Activated CD8-positive, alpha-beta memory T cell treated with anti-CD3 and anti-CD28 coated beads, Interleukin-2, amount 10 ng/mL, durations not matched to agents 7 days and 5 days (primary cell): ENCODE measurements around the gene ADGRF5. TPM values are rescaled to one million over a fixed set of nuclear protein-coding genes. Genes with fewer than 3 reads are reported as not detected.

Source experiments
- ATAC-seq: fragments of 150-1000 bp; cut with Tn5 transposase; one replicate; pipeline ENCODE4 v1.10.0; 2021; ENCODE audit warnings: moderate library complexity
- CTCF ChIA-PET: fragments of 350-600 bp; sonication (Branson Sonifier 250); formaldehyde crosslinking; loops from one replicate; lab custom pipeline; 2021; ENCODE audit warnings: antibody characterized with exemption; lab: Charles Lee
- DNase-seq: peaks from one replicate; pipeline ENCODE4 v3.0.0-alpha.2; 2020
- H3K27ac Mint-ChIP-seq: one replicate; pipeline ENCODE4 v1.8.0; 2021; ENCODE audit warnings: mild to moderate bottlenecking, mixed read lengths
- H3K27me3 Mint-ChIP-seq: one replicate; pipeline ENCODE4 v1.8.0; 2021; ENCODE audit warnings: mixed read lengths
- H3K36me3 Mint-ChIP-seq: one replicate; pipeline ENCODE4 v1.8.0; 2021; ENCODE audit warnings: mild to moderate bottlenecking, mixed read lengths
- H3K4me1 Mint-ChIP-seq: one replicate; pipeline ENCODE4 v1.8.0; 2021; ENCODE audit warnings: mixed read lengths
- H3K4me3 Mint-ChIP-seq: one replicate; pipeline ENCODE4 v1.8.0; 2021; ENCODE audit warnings: mild to moderate bottlenecking, moderate library complexity, mixed read lengths
- H3K9me3 Mint-ChIP-seq: one replicate; pipeline ENCODE4 v1.8.0; 2022; ENCODE audit warnings: low read depth, mixed read lengths
- total RNA-seq, 2 experiments: library from RNA; stranded (reverse); gene quantifications; one replicate each; pipeline ENCODE4 v1.2.3, GENCODE V29; 2021

The ADGRF5 gene
- total RNA-seq, 2 experiments from 2014 or later, result not detected

GRCh38 chr6:46949632-46950280 lies 28.0 kb upstream of the ADGRF5 start:
- no peaks in the 10 kb centered on the region for H3K4me1 Mint-ChIP-seq
- CTCF ChIA-PET, result no interaction called here
- no peak overlapping the region for H3K4me3 Mint-ChIP-seq
- ATAC-seq (no peak), DNase-seq (no peak)
- H3K27ac Mint-ChIP-seq, result no peak overlapping the region
- H3K27me3 Mint-ChIP-seq, result peaks cover 5% of the 10 kb centered on the region
- no peaks in the 10 kb centered on the region for H3K9me3 Mint-ChIP-seq
- H3K36me3 Mint-ChIP-seq, result no peaks in the 10 kb centered on the region

DNA sequence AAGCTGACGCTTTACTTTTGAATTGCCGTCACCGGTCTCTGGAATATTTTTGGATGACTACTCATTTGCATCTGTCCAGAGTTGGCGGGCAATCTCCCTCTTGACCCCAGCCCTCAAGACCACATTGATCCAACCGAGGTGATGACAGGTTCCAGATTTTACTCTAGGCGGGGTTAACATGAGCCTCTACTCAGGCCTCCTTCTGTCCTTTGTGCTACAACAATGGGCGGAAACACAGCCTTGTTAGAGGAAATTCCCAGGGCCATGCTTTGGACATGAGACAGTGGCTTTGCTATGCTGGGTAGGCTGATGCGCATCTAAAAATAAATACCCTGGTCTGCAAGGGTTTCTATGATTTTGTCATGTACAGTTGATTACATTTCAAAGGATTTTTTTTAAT lies 27.0 kb upstream of the ADGRF5 start:
- Mint-ChIP-seq H3K4me1 (no peaks in the 10 kb centered on the region), H3K4me3 (no peak overlapping the region), H3K27ac (no peak overlapping the region)

DNA sequence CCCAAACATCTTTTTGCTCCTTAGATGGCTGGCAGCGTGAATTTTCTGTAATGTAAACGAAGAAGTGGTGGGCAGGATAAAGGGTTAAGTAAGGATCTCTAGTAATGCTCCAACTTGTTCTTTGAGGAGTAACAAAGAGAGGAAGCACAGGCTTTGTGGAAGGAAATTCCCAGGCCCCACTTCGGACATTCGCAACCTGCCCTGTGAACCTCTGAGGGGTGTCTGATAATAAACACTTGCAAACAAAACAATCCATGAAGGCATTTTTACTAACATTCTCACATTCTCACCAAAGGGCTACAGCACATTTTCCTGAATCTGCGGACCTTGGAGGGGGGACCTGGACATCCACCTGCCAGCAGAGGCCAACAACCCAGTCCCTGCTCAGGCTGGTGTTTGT lies 25.8 kb upstream of the ADGRF5 start:
- Mint-ChIP-seq H3K36me3 (no peaks in the 10 kb centered on the region), H3K4me3 (no peak overlapping the region), H3K27ac (no peak overlapping the region), H3K9me3 (no peaks in the 10 kb centered on the region), H3K4me1 (no peaks in the 10 kb centered on the region), H3K27me3 (peaks cover 3% of the 10 kb centered on the region)
- CTCF ChIA-PET, result no interaction called here
- ATAC-seq (no peak), DNase-seq (no peak)

More for the DNA sequence above, 27.0 kb upstream of the ADGRF5 start:
- ATAC-seq (no peak), DNase-seq (no peak)
- Mint-ChIP-seq H3K27me3 (peaks cover 5% of the 10 kb centered on the region), H3K9me3 (no peaks in the 10 kb centered on the region), H3K36me3 (no peaks in the 10 kb centered on the region)
- CTCF ChIA-PET, result no interaction called here

GRCh38 chr6:46940433-46941226 lies 18.9 kb upstream of the ADGRF5 start:
- Mint-ChIP-seq H3K36me3 (no peaks in the 10 kb centered on the region), H3K9me3 (no peaks in the 10 kb centered on the region), H3K27ac (no peak overlapping the region), H3K4me1 (no peaks in the 10 kb centered on the region), H3K4me3 (no peak overlapping the region), H3K27me3 (peaks cover 3% of the 10 kb centered on the region)
- no peak for DNase-seq
- no peak for ATAC-seq
- CTCF ChIA-PET, result no interaction called here

DNA sequence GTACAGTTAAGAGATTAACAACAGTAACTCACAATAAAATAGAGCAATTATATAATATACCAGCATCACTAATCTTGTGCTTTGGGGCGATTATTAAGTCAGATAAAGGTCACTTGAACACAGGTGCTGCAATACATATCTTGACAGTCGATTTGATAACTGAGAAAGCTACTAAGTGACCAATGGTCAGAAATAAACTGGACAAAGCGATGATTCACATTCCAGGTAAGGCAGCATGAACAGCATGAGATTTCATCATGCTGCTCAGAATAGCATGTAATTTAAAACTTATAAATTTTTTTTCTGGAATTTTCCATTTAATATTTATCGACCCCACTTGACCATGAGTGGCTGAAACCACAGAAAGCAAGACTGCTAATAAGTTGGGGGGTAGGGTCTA lies 15.9 kb upstream of the ADGRF5 start:
- no peaks in the 10 kb centered on the region for H3K36me3 Mint-ChIP-seq
- H3K4me1 Mint-ChIP-seq, result no peaks in the 10 kb centered on the region
- H3K27ac Mint-ChIP-seq, result no peak overlapping the region
- H3K4me3 Mint-ChIP-seq, result no peak overlapping the region
- H3K27me3 Mint-ChIP-seq, result no peaks in the 10 kb centered on the region
- CTCF ChIA-PET, result no interaction called here
- H3K9me3 Mint-ChIP-seq, result no peaks in the 10 kb centered on the region
- no peak for ATAC-seq
- DNase-seq, result no peak

DNA sequence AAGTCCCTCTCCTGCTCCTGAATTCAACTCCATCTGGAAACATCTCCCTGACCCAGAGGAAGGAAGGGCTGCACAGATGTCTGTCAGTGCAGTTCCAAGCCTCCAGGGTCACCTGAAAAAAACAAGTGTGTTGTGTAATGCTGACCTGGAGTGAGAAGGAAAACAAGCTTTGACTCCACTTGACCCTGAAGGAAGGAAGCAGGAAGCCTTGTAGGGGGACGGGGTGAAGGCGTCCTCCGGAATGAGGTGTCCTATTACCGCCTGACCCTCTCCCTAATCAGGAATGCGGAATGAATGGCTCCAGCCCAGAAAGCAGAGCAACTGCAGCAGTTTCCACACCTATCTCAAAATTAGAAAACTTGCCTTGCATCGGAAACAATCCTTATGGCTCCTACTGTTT lies 13.9 kb upstream of the ADGRF5 start:
- no peak overlapping the region for H3K27ac Mint-ChIP-seq
- DNase-seq (no peak), ATAC-seq (no peak)
- no peaks in the 10 kb centered on the region for H3K27me3 Mint-ChIP-seq
- no peaks in the 10 kb centered on the region for H3K36me3 Mint-ChIP-seq
- H3K4me1 Mint-ChIP-seq, result no peaks in the 10 kb centered on the region
- no peak overlapping the region for H3K4me3 Mint-ChIP-seq
- no peaks in the 10 kb centered on the region for H3K9me3 Mint-ChIP-seq
- CTCF ChIA-PET, result no interaction called here

DNA sequence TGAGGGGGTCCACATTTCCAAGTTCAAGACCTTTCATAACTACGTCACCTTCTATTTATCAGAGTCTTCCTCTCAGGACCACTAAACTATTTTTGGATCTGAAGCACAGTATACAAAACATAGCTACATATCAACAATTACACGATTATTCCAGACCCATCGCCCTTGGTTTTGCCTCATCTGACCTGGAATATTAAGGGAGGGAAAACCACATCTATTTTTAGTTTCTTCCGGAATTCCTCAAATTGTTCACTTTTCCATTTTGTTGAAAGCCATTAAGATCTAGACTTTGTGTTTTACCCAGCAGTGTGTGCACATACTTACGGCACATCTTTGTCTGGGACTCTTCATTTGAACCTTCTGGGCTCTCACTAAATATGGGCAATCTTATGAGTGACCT lies 12.0 kb upstream of the ADGRF5 start:
- ATAC-seq (no peak), DNase-seq (no peak)
- H3K4me3 Mint-ChIP-seq, result no peak overlapping the region
- no peaks in the 10 kb centered on the region for H3K9me3 Mint-ChIP-seq
- H3K4me1 Mint-ChIP-seq, result no peaks in the 10 kb centered on the region
- CTCF ChIA-PET, result no interaction called here
- H3K36me3 Mint-ChIP-seq, result no peaks in the 10 kb centered on the region
- no peak overlapping the region for H3K27ac Mint-ChIP-seq
- H3K27me3 Mint-ChIP-seq, result no peaks in the 10 kb centered on the region

DNA sequence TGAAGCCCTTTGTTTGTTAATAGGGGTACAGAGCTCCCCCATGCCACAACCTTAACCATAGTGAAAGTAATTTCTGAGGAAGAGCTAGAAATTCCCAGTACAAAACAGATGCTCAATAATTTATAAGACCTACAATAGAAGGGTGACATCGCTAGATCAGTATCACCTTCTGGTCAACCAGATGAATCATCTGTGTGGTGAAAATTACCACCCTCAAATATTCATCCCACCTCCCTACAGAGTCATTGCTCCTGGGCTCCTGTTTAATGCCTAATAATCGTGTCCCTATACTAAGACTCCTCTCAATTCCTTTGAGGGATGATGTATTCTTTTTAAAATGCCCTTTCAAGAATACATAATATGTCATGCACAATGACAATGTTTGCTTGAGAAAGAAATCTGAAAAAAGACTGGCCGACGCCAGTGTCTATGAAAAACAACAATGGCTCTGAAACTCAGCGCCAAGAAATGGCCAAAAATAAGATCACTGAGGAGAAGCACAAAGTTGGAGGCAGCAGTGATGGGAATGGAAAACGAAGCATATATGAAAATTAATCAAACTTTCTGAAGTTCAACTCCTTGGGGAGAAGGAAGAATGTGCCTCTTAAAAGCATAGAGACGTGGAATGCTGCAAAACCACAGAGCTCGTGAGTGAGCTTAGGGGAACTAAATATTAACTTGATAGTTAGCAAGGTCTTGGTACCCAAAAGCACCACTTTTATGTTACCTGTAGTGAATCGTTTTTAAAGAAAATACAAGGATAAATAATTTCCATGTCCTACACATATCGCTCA lies 11.0 kb upstream of the ADGRF5 start:
- Mint-ChIP-seq H3K36me3 (no peaks in the 10 kb centered on the region), H3K9me3 (peaks cover 3% of the 10 kb centered on the region)
- CTCF ChIA-PET, result no interaction called here

GRCh38 chr6:46931416-46931815 lies 9.7 kb upstream of the ADGRF5 start:
- H3K27ac Mint-ChIP-seq, result no peak overlapping the region
- H3K9me3 Mint-ChIP-seq, result peaks cover 3% of the 10 kb centered on the region
- no peak overlapping the region for H3K4me3 Mint-ChIP-seq
- CTCF ChIA-PET, result no interaction called here
- no peaks in the 10 kb centered on the region for H3K27me3 Mint-ChIP-seq
- DNase-seq, result no peak
- no peak for ATAC-seq
- H3K4me1 Mint-ChIP-seq, result no peaks in the 10 kb centered on the region
- H3K36me3 Mint-ChIP-seq, result no peaks in the 10 kb centered on the region

More for the DNA sequence above, 11.0 kb upstream of the ADGRF5 start:
- ATAC-seq (no peak), DNase-seq (no peak)
- Mint-ChIP-seq H3K27ac (no peak overlapping the region), H3K4me3 (no peak overlapping the region), H3K27me3 (no peaks in the 10 kb centered on the region), H3K4me1 (no peaks in the 10 kb centered on the region)

GRCh38 chr6:46930331-46930730 lies 8.6 kb upstream of the ADGRF5 start:
- Mint-ChIP-seq H3K27me3 (no peaks in the 10 kb centered on the region), H3K36me3 (no peaks in the 10 kb centered on the region), H3K4me1 (no peaks in the 10 kb centered on the region), H3K4me3 (no peak overlapping the region), H3K27ac (no peak overlapping the region), H3K9me3 (peaks cover 3% of the 10 kb centered on the region)
- CTCF ChIA-PET, result no interaction called here
- DNase-seq (no peak), ATAC-seq (no peak)

DNA sequence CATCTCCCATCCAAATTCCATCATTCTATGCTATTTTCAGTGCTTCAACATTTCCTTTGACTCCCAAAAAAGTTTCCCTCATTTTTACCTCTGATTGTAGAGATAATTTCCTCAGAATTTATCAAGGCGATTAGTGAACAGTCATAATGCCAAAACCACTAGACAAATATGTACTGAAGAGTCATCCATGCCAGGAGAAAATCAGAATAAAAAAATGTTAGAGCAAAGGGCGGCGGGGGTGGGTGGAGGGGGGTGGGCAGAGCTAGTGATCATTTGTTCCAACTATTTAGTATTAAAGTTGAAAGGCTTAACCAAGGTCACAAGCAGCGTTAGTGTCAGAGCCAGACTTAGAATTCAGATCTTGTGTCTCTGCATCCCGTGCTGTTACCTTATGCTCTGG lies 5.3 kb upstream of the ADGRF5 start:
- CTCF ChIA-PET, result no interaction called here
- ATAC-seq (no peak), DNase-seq (no peak)
- no peak overlapping the region for H3K27ac Mint-ChIP-seq
- H3K4me3 Mint-ChIP-seq, result no peak overlapping the region
- H3K27me3 Mint-ChIP-seq, result no peaks in the 10 kb centered on the region
- no peaks in the 10 kb centered on the region for H3K36me3 Mint-ChIP-seq
- peaks cover 3% of the 10 kb centered on the region for H3K9me3 Mint-ChIP-seq
- H3K4me1 Mint-ChIP-seq, result no peaks in the 10 kb centered on the region

DNA sequence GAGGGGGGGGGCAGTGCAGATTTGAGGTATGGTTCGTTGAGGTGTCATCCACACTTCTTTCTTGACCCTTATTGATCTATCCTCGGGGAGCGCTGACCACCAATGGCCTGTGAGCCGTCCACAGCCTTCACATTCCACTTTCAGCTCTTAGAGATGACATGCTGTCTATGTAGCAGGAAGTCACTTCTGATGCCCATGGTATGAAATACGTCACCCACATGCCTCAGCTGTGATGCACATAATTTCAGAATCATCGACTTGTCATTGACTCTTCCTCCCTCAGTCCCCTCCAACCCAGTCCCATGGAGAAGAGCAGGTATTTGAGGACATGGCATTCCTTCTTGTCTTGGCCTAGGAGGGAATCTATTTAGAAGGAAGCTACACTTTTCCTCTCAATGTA lies 4.7 kb upstream of the ADGRF5 start:
- Mint-ChIP-seq H3K36me3 (no peaks in the 10 kb centered on the region), H3K9me3 (peaks cover 3% of the 10 kb centered on the region), H3K27me3 (no peaks in the 10 kb centered on the region), H3K4me1 (no peaks in the 10 kb centered on the region), H3K4me3 (no peak overlapping the region), H3K27ac (no peak overlapping the region)
- CTCF ChIA-PET, result no interaction called here
- no peak for ATAC-seq
- no peak for DNase-seq

DNA sequence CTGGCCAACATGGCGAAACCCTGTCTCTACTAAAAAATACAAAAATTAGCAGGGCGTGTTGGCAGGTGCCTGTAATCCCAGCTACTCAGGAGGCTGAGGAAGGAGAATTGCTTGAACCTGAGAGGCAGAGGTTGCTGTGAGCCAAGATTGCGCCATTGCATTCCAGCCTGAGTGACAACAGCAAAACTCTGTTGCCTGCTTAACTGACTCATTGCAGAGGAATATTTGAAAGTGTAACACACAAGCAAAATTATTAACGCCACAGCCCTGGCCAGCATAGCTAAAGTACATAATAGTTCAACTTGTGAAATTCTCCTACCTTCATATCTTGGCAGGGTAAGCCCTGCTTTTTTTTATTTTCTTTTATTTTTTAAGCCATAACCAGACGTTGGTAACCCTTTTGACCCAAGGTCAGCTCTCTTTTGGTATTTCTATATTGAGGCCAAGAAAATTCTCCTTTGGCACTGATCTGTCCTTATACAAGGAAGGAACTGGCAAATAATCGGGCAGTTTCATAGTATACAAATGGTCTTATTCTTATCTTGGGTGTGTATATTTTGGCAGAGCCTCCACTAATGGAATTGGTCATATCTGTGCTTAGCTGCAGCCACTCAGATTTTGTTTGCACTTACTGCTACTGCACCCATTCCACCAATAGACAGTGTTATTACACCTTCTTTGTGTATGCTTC lies 4.0 kb upstream of the ADGRF5 start:
- H3K27ac Mint-ChIP-seq, result no peak overlapping the region
- no peak for DNase-seq
- CTCF ChIA-PET, result no interaction called here
- peaks cover 3% of the 10 kb centered on the region for H3K9me3 Mint-ChIP-seq
- no peak overlapping the region for H3K4me3 Mint-ChIP-seq
- no peaks in the 10 kb centered on the region for H3K27me3 Mint-ChIP-seq
- H3K36me3 Mint-ChIP-seq, result no peaks in the 10 kb centered on the region
- H3K4me1 Mint-ChIP-seq, result no peaks in the 10 kb centered on the region
- no peak for ATAC-seq
